GM12801 (cell line): ENCODE results near the gene FKBP15.

Experiments
- TF ChIP-seq, protein P1 (sequence below): IDR thresholded peaks from one replicate; pipeline ENCODE4 v1.5.1; 2011; ENCODE audit warnings: control low read depth; ENCODE audit not compliant: insufficient read length; ENCODE audit errors: extremely low read depth

The FKBP15 gene

DNA sequence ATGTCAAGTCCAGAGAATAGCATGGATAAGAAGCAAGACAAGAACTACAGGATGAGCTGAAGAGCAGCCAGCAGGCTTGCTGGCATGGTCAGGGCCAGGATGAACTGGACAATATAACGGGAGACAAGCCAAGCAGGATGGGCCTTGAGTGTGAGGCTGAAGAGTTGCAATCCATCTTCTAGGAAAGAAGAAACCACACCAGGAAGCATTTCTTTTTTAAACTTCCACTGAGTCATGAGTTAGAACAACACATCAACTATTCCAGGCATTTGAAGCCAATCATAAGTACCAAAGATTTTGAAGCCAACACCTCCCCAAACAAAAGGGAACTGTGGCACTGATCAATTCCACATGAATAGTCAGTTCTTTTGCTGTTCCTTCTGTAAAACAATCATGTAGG lies 43.0 kb downstream of the FKBP15 start:
- TF ChIP-seq, protein P1, sequence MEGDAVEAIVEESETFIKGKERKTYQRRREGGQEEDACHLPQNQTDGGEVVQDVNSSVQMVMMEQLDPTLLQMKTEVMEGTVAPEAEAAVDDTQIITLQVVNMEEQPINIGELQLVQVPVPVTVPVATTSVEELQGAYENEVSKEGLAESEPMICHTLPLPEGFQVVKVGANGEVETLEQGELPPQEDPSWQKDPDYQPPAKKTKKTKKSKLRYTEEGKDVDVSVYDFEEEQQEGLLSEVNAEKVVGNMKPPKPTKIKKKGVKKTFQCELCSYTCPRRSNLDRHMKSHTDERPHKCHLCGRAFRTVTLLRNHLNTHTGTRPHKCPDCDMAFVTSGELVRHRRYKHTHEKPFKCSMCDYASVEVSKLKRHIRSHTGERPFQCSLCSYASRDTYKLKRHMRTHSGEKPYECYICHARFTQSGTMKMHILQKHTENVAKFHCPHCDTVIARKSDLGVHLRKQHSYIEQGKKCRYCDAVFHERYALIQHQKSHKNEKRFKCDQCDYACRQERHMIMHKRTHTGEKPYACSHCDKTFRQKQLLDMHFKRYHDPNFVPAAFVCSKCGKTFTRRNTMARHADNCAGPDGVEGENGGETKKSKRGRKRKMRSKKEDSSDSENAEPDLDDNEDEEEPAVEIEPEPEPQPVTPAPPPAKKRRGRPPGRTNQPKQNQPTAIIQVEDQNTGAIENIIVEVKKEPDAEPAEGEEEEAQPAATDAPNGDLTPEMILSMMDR = no peak

DNA sequence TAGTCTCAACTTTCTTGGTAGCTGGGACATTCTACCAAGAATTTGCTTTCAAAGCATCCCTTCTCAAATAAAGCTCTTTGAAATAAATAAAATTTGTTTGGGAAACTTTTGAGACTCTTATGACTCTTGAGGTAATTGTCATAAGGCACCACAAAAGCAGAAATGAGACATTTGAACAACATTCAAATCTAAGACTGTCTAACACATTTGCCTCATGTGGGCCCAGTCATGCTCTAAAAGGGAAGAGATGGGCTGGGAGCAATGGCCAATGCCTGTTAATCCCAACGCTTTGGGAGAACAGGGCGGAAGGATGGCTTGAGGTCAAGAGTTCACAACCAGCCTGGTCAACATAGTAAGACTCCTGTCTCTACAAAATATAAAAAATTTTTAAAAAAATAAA lies 43.8 kb downstream of the FKBP15 start:
- TF ChIP-seq, protein P1 = no peak

DNA sequence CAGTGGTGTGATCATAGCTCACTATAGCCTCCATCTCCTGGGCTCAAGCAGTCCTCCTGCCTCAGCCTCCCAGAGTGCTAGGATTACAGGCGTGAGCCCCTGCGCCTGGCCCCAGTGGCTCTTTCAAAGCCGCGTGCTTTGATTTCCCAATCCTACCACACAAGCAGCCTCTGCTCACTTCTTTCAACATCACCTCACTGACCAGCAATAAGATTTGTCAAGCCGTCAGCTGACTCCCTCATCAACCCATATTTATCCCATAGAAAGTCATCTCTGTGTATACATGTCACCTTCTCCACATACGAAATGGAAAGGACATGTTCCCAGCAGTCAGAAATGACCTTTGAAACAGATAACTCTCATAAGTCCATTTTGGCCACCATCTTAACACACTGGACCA lies 44.3 kb downstream of the FKBP15 start:
- TF ChIP-seq, protein P1 = no peak

DNA sequence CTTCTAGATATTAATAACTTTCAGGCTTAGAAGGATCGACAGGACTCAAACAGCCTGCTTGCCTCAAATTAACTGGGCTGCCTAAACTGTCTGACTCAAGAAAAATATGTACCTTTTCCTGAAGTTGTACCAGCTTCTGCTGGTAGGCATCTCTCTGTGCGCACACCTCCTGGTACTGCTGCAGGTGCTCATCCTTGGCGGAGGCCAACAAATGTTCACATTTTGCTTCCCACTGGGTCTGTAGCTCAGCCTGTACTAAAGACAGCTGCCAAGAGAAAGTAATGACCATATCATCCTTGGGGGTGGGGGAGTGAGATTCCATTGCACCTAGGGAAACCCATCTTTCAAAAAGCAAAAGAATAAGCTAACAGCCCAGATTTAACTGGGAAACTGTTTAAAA lies 47.7 kb downstream of the FKBP15 start:
- TF ChIP-seq, protein P1 = no peak

DNA sequence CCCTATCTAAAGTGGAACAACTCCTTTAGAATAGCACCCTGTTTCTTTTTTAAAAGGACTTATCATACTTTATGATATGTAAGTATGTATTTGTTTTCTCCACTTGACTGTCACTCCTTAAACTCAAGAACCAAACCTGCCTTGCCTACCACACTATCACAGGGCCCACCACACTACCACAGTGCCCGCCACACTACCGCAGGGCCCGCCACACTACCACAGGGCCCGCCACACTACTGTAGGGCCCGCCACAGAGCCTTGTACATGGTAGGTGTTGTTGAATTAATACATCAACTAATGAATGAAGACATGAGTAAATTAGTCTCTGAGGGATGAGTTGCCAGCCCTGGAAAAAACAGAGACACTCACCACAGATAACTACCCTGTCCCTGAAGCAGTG lies 52.3 kb downstream of the FKBP15 start:
- TF ChIP-seq, protein P1 = no peak

DNA sequence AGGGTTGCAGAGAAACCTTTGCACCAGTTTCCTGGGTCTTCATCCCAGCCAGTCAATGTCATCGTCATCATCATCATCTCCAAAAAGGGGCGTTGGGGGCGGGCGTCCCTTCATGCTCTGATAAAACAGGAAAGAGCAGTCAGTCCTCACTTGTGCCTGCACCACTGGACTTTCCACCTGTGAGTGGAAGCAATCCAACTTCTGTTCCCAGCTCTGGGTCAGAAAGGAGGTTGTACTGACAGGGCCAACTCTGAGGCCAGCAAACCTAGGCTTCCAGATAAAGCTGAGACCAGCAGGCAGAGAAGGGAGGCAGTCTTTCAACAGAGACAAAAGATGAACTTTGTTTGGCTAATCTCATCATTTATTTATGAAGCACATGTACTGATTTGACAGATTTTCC lies 55.0 kb downstream of the FKBP15 start:
- TF ChIP-seq, protein P1 = no peak

DNA sequence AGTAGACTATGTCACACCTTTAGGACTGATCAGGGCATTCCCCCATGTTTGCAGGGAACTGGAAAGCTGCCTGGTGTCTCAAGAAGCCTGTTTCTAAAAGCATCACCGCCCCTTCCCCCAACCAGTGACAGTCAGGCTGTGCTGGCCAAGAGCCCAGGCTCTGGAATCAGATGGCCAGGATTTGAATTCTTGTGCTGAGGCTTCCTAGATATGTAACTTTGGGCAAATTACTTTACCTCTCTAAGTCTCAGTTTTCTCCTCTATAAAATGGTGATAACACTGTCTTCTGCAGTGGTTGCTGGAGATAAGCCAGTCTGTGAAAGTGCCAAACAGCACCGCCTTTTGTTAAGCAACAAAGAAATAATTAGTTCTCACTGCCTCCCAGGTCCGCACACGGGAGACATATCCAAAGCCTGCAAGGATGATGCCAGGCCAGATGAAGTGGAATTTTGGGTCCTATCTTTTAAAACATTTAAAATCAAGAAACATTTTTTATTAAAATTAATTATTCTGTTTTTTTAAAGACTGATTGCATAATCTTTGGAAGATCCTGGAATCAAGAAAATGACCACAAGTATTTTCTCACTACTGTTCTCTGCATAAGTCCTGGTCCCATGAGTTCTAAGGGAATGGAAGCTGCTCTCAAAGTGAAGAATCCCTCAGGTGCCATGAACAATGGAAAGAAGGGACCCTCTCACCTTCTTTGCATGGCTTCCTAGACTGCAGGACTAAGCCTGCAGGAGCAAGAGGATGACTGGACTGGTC lies 56.4 kb downstream of the FKBP15 start:
- TF ChIP-seq, protein P1 = no peak
